SK-N-SH (cell line): Measurements from ENCODE around the gene TENT4A. TPM values are rescaled to one million over a fixed set of nuclear protein-coding genes. Genes with fewer than 3 reads are reported as not detected.

Experiments
- CTCF ChIA-PET: fragments of 300-600, 350-600 bp; formaldehyde crosslinking; extraction: SDS; loops from one replicate; lab custom pipeline; 2021; lab: Yijun Ruan, JAX
- POLR2A ChIA-PET: fragments of 350-600 bp; sonication (Branson Sonifier 250); formaldehyde crosslinking; extraction: SDS; loops from one replicate; lab custom pipeline; 2020; ENCODE audit warnings: antibody characterized with exemption, inconsistent platforms; lab: Yijun Ruan, JAX
- DNase-seq: peaks from one replicate; pipeline ENCODE4 v3.0.0; 2012
- H2AFZ ChIP-seq: fragments of 200-600 bp; sonication (generic); 2 replicates; pipeline ENCODE4 v1.8.1; 2016; ENCODE audit warnings: antibody characterized with exemption, mild to moderate bottlenecking, low read depth
- H3F3A ChIP-seq: fragments of 200-600 bp; sonication (generic); replicated peaks from 2 replicates; pipeline ENCODE3; 2016; ENCODE audit warnings: antibody characterized with exemption, mild to moderate bottlenecking; ENCODE audit not compliant: insufficient read depth
- H3K27ac ChIP-seq, 2 experiments: fragments of 200-500 bp in 1 of 2; fragments of 200-600 bp in 1 of 2; sonication (Bioruptor generic) in 1 of 2; sonication (generic), shearing (Covaris generic) in 1 of 2; 2 replicates each; pipeline versions ENCODE4 v1.5.1 to v1.6.1; 2014 to 2016; ENCODE audit warnings: low read depth in 2 of 2, inconsistent platforms in 1 of 2, low read length in 1 of 2, mild to moderate bottlenecking in 1 of 2, mixed read lengths in 1 of 2
- H3K27me3 ChIP-seq: fragments of 200-600 bp; sonication (generic), shearing (Covaris generic); 2 replicates; pipeline ENCODE4 v1.6.1; 2016; ENCODE audit warnings: mixed run types; ENCODE audit not compliant: insufficient read depth
- H3K36me3 ChIP-seq, 2 experiments: fragments of 200-500 bp in 1 of 2; fragments of 200-600 bp in 1 of 2; sonication (Bioruptor generic) in 1 of 2; sonication (generic) in 1 of 2; replicated peaks in 1 of 2; 2 replicates each; pipeline versions ENCODE3 to v1.5.1; 2014 to 2016; ENCODE audit warnings: low read length in 1 of 2, mild to moderate bottlenecking in 1 of 2; ENCODE audit not compliant: insufficient read depth in 2 of 2, control insufficient read depth in 1 of 2
- H3K4me1 ChIP-seq, 2 experiments: fragments of 200-500 bp in 1 of 2; fragments of 200-600 bp in 1 of 2; sonication (Bioruptor generic) in 1 of 2; sonication (generic), shearing (Covaris generic) in 1 of 2; 2 replicates each; pipeline versions ENCODE4 v1.5.1 to v1.6.1; 2014 to 2016; ENCODE audit warnings: low read depth in 1 of 2, low read length in 1 of 2, mixed run types in 1 of 2; ENCODE audit not compliant: insufficient read depth in 2 of 2, control insufficient read depth in 1 of 2
- H3K4me2 ChIP-seq: fragments of 200-600 bp; sonication (generic), shearing (Covaris generic); 2 replicates; pipeline ENCODE4 v1.6.1; 2017; ENCODE audit warnings: mixed run types
- H3K4me3 ChIP-seq, 2 experiments: fragments of 200-500 bp in 1 of 2; fragments of 200-600 bp in 1 of 2; sonication (Bioruptor generic) in 1 of 2; sonication (generic), shearing (Covaris generic) in 1 of 2; 2 replicates each; pipeline versions ENCODE4 v1.5.1 to v1.8.1; 2014 to 2016; ENCODE audit warnings: low read depth in 2 of 2, inconsistent platforms in 1 of 2, low read length in 1 of 2, mild to moderate bottlenecking in 1 of 2, mixed read lengths in 1 of 2, moderate library complexity in 1 of 2
- H3K79me2 ChIP-seq: fragments of 200-600 bp; sonication (generic); 2 replicates; pipeline ENCODE4 v1.8.1; 2017; ENCODE audit warnings: mild to moderate bottlenecking; ENCODE audit not compliant: insufficient read depth
- H3K9ac ChIP-seq: fragments of 200-600 bp; sonication (generic); 2 replicates; pipeline ENCODE4 v1.6.1; 2017; ENCODE audit warnings: mixed run types
- H3K9me2 ChIP-seq: fragments of 200-600 bp; sonication (generic); 2 replicates; pipeline ENCODE4 v1.6.1; 2017; ENCODE audit warnings: mixed run types
- H3K9me3 ChIP-seq: fragments of 200-600 bp; sonication (generic); 2 replicates; pipeline ENCODE4 v1.6.1; 2017; ENCODE audit warnings: mixed run types, mild to moderate bottlenecking, moderate library complexity
- H4K20me1 ChIP-seq: fragments of 200-600 bp; sonication (generic); 2 replicates; pipeline ENCODE4 v1.6.1; 2017; ENCODE audit warnings: mild to moderate bottlenecking, mixed run types; ENCODE audit not compliant: insufficient read depth
- CTCF ChIP-seq: fragments of 200-600 bp; sonication (generic); IDR thresholded peaks from 2 replicates; pipeline ENCODE4 v1.6.1; 2017; ENCODE audit warnings: antibody characterized with exemption, mild to moderate bottlenecking, moderate library complexity
- EP300 ChIP-seq, 2 experiments: IDR thresholded peaks; 2 replicates each; pipeline versions ENCODE4 v1.4.0 to v1.6.1; 2012; ENCODE audit warnings: borderline replicate concordance in 1 of 2, low read depth in 1 of 2, low read length in 1 of 2
- FOSL2 ChIP-seq: IDR thresholded peaks from 2 replicates; pipeline ENCODE4 v1.4.0; 2012; ENCODE audit warnings: low read depth, mild to moderate bottlenecking, moderate library complexity, borderline replicate concordance
- GATA2 ChIP-seq: sonication (generic); formaldehyde crosslinking; IDR thresholded peaks from 2 replicates; pipeline ENCODE4 v1.5.0; 2020; ENCODE audit warnings: mild to moderate bottlenecking, missing genetic modification reagents
- IRF3 ChIP-seq: fragments of 150-350 bp; IDR thresholded peaks from 2 replicates; pipeline ENCODE4 v1.6.1; 2016; ENCODE audit warnings: mild to moderate bottlenecking, low read depth, low read length
- MEF2A ChIP-seq: IDR thresholded peaks from 2 replicates; pipeline ENCODE4 v1.4.0; 2012; ENCODE audit warnings: low read depth, borderline replicate concordance
- NRF1 ChIP-seq: IDR thresholded peaks from 2 replicates; pipeline ENCODE4 v1.6.1; 2012; ENCODE audit warnings: low read depth, mild to moderate bottlenecking, low read length
- POLR2AphosphoS5 ChIP-seq: IDR thresholded peaks from 2 replicates; pipeline ENCODE4 v1.6.1; 2012; ENCODE audit warnings: low read depth, low read length
- RAD21 ChIP-seq: IDR thresholded peaks from 2 replicates; pipeline ENCODE4 v1.6.1; 2012; ENCODE audit warnings: mild to moderate bottlenecking, low read length
- RCOR1 ChIP-seq: fragments of 150-350 bp; IDR thresholded peaks from 2 replicates; pipeline ENCODE4 v1.6.1; 2017; ENCODE audit warnings: antibody characterized with exemption, low read length
- REST ChIP-seq: IDR thresholded peaks from 2 replicates; pipeline ENCODE4 v1.6.1; 2012; ENCODE audit warnings: mild to moderate bottlenecking, low read depth, low read length, moderate library complexity
- RXRA ChIP-seq: IDR thresholded peaks from 2 replicates; pipeline ENCODE4 v1.4.0; 2012; ENCODE audit warnings: low read depth, mild to moderate bottlenecking, borderline replicate concordance
- SIN3A ChIP-seq: IDR thresholded peaks from 2 replicates; pipeline ENCODE4 v1.6.1; 2012; ENCODE audit warnings: low read depth, mild to moderate bottlenecking, low read length, moderate library complexity, borderline replicate concordance
- SMC3 ChIP-seq: IDR thresholded peaks from 2 replicates; pipeline ENCODE4 v1.6.1; 2012; ENCODE audit warnings: low read depth, low read length, improper control_type of control experiment
- YY1 ChIP-seq: IDR thresholded peaks from 2 replicates; pipeline ENCODE4 v1.4.0; 2012; ENCODE audit warnings: low read depth, mild to moderate bottlenecking
- ZBTB33 ChIP-seq: IDR thresholded peaks from 2 replicates; pipeline ENCODE4 v1.4.0; 2012; ENCODE audit warnings: low read depth, borderline replicate concordance
- WGBS: methylation state at CpG from one replicate; pipeline ENCODE4 v1.1.6; 2017; ENCODE audit warnings: low lambda C conversion rate; 5-methylcytosine and 5-hydroxymethylcytosine counted together
- polyA plus RNA-seq, 3 experiments: library from polyadenylated mRNA; depleted of rRNA; stranded (reverse); fragments of >200 nt; gene quantifications; 2 replicates each; pipeline ENCODE4 v1.2.3, GENCODE V29; 2012

TENT4A gene
- polyA plus RNA-seq, 1 of the 3 experiments (the other 2 are of a cell fraction): 6.0 TPM

GRCh38 chr5:6740586-6741150 lies 27.4 kb downstream of the TENT4A start:
- ChIA-PET POLR2A (no interaction called here), CTCF (no interaction called here)
- Histone ChIP-seq H3K9me2 (no peaks in the 10 kb centered on the region), H3K9me3 (no peaks in the 10 kb centered on the region), H3K9ac (no peak overlapping the region), H3K27ac (no peak overlapping the region; a peak in 1 of 4 replicates), H3K79me2 (peaks cover 80% of the 10 kb centered on the region), H2AFZ (no peak overlapping the region), H3F3A (no peaks in the 10 kb centered on the region), H3K27me3 (no peaks in the 10 kb centered on the region), H4K20me1 (peaks cover 47% of the 10 kb centered on the region), H3K4me2 (no peak overlapping the region), H3K4me3 (no peak overlapping the region), H3K36me3 (peaks cover 19 to 67% of the 10 kb centered on the region in 2 experiments), H3K4me1 (peaks cover 0 to 9% of the 10 kb centered on the region in 2 experiments; a peak in 1 of 4 replicates)
- WGBS: 99% methylated on average over 11 of the region's 12 CpGs
- TF ChIP-seq SMC3 (no peak), ZBTB33 (no peak), RXRA (no peak), EP300 (IDR thresholded peaks at IDR 0.05; ENCODE audit: borderline replicate concordance in 1 of 2, low read depth in 1 of 2, low read length in 1 of 2) (no peak), RCOR1 (no peak), GATA2 (no peak), YY1 (no peak), SIN3A (no peak), RAD21 (no peak), REST (no peak), FOSL2 (no peak), POLR2AphosphoS5 (no peak), MEF2A (no peak), NRF1 (no peak), CTCF (no peak), IRF3 (no peak)
- DNase-seq: no peak
